Measurements from ENCODE around the gene FOXO6.
"Not testable (repeated sequence)": the region's sequence is repeated elsewhere in the genome, so short reads cannot be mapped to it uniquely, and the experiment has no call there.

FOXO6 gene

DNA sequence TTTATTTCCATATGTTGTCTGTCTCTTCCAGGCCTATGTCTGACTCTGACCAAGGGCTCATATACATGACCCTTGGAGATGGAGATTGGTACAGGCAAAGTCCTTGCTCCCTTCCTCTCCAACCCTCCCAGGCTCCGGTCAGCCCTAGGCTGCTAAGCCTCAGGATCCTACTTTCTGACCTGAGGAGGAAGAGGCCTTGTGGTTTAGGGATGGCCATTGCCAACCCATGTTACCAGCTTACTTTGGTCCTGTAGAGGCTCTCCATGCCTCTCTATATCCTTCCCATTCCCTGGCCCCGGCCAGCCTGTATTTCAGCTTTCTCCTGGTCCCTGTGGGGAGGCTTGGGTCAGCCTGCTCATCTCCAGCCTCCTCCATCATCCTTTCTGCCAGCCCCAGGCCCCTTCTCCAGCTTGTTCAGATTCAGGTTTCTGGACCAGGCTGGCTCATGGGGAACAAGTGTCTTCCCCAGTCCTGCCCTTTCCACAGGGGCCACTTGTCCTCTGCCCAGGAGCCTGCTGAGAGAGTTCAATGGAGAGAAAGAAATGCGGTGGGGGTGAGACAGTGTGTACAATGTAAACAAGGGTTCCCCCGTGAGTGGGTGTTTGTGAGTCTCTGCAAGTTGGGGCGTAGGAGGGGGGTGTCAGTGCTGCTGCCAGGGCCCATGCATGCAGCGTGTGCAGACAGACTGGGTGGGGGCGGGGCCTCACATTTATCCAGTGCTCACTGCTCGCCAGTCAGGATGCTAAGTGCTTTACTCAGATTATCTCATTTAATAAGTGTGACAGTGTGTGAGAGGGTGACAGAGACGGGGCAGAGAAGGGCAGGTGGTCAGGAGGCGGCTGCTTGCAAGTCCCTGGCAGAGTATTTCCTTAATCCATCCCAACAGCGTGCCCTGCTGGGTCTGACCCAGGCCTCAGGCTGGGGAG, 31.3 kb upstream of the FOXO6 start:
- DNase-seq: no peak

DNA sequence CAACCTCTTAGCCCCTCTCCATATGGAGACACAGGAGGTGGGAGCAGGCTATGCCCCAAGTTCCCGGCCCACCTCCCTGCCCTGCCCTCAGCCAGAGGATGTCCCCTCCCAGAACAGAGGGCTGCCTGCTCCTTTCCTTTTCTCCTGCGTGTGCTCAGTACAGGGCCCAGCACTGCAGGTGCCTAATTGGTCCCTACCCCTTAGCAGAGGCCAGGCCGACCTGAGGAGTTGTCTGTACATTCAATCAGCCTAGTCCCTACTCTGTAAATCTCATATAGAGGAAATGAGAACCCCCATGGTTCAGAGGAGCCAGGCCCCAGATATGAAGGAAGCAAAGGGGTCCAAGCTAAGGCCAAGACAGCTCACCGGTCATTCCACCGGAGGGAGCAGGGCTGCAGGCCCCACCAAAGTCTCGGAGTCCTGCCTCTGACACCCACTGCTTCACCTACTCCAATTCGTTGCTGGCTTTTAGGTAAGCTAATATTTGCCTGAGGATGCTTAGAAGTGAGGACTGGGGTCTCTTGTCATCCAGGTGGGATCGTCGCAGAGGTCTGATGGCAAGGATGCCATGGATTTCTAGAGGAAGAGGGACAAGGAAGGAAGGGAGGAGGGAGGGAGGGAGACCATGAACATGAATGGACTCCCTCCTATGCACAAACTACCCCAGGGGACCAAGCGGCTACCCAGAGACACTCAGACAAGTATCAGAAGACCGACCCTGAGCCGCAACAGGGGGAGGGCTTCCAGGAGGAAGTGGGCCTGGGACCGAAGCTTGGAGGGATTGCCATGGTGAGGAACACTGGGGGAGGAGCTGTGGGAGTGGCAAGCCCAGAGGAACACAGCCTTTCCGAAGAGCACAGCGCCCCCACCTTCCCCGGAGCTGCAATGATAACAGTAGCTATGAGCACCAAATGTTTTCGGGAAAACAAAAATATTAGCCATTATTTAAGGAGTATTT, 30.4 kb upstream of the FOXO6 start:
- DNase-seq: peak; percentile 17

DNA sequence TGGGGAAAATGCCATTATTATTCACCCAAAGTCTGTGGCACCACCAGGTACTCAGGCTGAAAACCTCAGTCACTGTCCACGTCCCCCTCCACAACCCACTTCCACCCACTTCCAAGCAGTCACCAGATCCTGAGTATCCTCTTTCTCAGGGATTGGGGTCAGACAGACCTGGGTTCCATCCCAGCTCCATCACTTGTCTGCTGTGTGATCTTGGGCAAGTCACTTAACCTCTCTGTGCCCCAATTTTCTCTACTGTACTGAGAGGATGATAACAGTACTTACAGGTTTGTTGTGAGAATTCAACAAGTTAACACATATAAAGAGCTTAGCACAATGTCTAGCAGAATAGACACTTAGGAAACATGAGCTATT, 29.7 kb upstream of the FOXO6 start:
- DNase-seq: no peak

DNA sequence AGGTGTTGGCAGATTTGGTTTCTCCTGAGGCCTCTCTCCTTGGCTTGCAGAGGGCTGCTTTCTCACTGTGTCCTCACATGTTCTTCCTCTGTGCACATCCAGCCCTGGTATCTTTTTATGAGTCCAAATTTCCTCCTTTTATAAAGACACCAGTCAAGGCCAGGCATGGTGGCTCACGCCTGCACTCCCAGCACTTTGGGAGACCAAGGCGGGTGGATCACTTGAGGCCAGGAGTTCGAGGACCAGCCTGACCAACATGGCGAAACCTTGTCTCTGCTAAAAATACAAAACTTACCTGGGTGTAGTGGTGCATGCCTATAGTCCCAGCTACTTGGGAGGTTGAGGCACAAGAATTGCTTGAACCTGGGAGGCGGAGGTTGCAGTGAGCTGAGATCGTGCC, 29.1 kb upstream of the FOXO6 start:
- DNase-seq: not testable (repeated sequence)

DNA sequence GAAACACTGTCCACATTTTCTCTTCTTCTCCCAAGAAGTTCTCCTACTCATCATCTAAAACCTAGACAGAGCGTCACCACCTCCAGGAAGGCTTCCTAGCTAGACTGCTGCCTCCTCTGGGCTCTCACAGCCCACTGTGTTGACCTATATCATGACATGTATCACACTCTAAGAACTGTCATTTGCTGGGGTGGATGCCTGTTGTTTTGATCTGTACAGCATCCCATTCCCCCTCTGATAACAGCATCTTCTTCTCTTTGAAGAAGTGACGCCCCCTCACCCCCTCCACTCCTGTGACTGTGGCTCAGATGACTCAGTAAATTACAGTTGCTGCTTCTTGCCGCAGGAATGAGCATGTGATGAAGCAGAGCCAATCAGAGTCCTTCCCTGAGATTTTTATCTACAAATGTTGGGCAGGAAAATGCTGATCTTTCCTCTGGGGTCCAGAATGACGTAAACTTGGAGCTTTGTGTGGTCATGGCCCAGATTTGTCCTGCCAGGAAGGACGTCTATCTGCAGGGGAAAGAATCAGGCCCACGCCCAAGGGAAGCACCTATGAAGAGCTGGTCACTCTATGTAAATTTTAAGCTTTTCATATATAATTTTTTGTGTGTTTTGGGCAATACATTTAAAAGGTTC, 28.0 kb upstream of the FOXO6 start:
- no peak for DNase-seq

DNA sequence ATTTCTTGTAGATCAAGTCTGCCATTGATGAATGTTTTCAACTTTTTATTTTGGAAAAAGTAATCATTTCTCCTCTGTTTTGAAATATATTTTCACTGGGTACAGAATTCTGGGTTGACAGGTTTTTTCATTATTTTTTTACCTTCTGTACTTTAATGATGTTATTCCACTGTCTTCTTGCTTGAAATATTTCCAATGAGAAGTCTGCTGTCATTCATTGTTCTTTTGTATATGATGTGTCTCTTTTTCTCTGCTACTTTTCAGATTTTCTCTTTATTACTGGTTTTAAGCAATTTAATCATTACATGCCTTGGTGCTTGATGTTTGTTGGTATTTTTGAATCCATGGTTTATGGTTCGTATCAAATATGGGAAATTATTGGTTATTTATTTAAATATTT, 22.4 kb upstream of the FOXO6 start:
- no peak for DNase-seq

DNA sequence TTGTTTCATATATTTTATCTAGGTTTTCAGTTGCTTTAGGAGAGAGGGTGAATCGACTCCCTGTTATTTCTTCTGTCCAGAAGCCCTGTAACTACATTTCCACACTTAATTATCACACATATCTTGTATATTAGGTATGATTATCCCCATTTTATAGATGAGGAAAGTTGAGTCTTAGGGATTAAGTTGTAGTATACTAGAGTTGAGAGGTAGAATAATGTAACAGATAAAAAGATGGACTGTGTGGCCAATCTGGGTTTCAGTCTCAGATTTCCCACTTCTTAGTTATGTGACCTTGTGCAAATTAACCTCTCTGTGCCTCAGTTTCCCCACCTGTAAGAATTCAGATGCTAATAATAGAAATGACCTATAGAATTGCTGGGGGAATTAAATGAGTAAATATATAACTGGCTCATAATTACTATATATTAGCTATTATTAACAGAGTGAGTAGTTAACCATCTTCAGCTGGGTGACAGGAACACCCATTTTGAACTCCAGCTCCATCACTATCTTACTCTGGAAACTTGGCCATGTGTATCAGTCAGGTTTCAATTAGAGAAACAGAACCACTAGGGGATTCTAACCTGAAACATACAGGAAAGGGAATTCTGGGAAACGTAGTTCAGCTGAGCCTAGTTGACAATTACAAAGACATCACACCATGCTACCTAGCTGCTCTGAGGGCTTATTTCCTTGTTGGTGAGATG, 20.4 kb upstream of the FOXO6 start:
- peak; percentile 30 for DNase-seq

DNA sequence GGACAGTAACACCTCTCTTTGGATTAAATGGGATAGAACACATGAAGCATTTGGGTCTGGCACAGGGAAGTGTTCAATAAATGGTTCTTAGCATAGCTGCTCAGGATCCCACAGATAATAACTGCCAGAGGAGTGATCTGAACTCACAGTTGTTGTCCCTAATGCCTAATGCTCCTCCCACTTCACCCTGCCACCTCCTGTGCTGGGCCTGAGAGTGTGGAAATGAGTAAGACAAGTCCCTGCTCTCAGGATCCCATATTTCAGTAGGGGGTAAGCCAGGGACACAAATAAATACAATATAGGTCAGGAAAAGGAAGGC, 19.9 kb upstream of the FOXO6 start:
- peak; percentile 28 for DNase-seq

DNA sequence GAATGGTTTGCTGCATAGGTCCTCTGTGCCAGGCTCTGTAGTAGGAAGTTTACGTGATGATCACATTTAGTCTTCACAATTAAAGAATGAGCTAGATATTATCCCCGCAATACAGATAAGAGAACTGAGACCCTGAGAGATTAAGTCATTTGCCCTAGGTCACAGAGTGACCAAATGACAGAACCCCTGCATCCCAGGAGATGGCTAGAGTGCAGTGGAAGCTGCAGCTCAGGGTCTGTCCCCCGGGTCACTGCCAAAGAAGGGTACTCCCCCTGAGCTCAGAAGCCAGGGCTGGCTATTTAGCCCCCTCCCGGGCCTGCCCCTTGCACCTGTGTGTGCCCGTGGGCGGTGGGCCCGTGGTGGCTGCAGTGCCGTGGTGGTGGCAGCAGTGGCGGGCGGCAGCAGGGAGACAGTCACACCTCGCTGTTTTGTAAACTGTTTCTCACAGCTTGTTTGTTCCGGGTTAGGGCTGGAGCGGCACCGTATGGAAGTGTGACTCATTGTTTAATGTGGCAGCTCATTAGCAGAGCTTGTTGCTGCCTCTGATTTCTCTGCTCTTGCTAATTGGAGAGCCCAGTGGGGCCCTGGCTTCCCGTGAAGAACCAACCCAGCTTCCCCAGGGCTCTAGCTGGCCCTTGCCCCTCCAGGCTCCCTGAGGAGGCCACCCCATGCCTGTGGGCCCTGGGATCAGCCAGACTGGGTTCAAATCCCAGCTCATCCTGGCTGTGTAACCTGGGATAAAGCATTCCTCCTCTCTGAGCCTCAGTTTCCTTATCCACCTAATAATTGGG, 19.3 kb upstream of the FOXO6 start:
- peak; percentile 86 for DNase-seq

DNA sequence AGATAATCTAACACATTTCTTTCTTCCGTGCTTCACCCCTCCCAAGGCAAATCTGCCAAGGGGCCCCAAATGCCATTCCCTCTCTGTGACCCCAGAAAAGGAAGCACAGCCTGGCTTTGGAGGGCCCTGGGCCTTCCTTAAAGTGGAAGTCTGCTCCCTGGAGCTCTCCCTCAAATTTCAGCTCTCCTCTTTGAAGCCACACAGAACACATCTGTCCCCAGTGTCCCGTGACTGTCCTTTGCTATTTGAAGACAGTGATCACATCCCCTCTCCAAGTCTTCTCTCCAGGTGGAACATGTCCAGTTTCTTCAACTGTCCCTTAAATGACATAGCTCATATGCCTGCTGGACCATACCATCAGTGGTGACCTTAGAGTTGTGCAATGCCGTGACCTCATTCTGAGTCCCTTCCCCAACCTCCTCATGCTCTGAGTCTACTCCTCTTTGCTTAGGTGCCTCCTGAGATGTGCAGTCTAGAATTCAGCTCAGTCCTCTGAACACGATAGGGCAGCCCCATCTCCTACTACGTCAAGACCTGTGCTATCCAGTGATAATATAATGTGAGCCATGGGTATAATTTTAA, 18.4 kb upstream of the FOXO6 start:
- DNase-seq: no peak

DNA sequence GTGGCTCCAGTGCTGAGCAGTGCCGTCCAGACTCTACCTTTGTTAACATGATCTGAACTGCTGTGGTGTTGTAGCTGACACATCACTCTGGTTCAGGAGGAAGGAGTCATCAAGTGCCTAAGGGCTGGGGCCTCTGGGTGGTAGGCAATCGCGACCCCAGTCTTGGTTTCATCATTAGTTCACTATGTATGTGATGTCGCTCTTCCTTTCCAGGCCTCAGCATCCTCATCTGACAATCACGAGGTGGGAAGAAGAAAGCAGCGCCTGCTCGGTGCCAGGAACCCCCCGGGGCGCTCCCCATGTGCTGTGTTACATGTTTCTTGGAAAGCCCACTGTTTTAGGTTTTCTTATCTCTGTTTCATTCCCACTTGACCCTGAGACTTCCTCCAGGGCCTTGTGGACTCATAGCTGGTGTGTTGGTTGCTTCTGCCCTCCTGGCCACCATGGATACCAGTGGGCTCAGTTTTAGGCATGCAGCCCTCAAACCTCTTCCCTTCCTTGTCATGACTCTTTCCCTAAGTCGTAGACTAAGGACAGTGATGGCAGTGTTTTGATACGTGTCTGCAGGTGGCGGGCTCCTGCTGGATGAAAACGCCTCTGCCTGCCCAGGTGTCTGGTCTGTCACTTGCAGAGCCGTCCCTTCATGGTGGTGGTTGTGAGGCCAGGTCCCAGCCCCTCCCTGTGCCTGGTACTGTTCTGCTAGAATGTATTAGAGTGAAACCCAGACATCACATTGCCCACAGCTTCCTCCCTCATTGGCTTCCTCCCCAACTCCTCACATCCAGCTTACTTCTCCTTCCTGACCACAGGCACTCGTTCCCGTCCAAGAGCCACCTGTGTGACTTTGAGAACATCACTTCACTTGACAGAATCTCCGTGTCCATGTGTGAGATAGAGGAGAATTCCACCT, 17.2 kb upstream of the FOXO6 start:
- DNase-seq: no peak

DNA sequence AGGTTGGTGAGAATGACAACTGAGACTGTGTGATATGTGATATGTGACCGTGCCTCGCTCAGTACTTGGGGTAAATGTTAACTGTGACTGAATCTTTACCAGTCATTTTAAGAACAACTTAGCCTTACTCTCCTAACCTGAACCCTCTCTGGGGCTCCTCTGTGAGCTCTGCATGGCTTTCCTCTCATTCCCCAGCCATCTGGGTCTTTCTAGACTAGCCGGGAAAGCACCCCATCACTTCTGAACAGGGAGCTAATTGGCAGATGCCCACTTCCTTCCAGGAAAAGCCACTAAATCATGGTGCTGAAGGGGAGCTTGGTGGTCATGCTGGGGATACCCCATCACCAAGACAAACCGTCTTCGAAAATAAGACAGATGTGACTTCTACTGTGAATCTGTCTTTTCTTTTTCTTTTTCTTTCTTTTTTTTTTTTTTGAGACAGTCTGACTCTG, 16.5 kb upstream of the FOXO6 start:
- no peak for DNase-seq

DNA sequence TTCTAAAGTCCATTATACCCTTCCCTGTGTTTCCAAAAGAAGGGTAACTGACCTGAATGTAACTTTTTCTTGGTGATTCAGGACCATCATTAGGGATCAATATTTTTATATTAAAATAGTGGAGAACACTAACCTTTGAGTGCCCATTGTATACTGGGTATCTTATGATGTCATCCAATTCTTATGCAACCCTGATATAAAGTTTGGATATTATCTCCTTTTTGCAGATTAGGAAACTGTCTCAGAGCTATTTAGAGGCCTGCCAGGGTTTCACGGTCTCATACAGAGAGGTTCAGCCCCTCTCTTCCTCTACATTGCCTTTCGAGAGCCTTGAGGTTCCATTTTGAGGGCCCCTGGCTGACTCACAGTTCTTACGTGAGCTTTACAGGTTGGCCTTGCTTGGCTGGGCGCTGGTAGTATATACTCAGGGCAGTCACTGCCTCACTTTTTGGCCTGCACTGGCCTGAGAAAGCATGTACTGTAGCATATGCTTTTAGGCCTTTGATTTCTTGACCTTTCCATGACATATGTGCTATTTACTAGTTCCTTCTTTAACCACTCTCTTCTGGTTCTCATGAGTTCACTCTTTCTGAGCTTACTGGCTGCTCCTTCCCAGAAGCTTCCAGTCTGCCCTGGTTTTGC, 15.7 kb upstream of the FOXO6 start:
- no peak for DNase-seq

DNA sequence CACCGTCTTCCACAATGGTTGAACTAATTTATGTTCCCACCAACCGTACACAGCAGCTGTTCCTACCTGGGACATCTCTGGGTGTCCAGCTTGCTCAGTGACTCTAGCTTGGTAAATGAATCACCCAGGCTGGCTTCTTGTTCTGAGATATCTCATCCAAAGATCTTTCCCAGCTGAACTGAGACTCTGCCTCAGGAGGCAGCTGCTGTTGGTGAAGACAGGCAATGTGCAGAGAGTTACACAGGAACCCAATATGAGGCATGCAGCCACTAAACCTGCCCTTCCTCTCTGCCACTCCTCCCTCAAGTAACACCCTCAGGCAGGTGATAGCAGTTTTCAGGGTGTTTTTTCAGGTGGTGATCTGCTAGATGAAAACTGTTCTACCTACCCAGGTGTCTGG, 14.0 kb upstream of the FOXO6 start:
- DNase-seq: no peak

DNA sequence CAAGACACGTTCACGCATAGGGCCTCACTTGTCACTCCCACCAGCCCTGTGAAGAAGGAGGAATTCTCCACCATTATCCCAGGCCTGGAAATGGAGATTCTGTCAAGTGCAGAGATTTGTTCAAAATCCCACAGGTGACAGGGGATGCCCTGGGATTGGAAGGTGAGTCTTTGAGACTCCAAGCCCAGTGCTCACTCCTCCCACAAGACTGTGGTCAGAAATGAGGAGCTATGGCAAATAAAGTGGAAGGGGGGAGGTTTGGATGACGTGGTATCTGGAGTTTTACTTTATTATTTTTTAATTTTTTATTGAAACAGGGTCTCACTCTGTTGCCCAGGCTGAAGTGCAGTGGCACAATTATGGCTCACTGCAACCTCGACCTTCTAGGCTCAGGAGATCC, 12.8 kb upstream of the FOXO6 start:
- DNase-seq: no peak

DNA sequence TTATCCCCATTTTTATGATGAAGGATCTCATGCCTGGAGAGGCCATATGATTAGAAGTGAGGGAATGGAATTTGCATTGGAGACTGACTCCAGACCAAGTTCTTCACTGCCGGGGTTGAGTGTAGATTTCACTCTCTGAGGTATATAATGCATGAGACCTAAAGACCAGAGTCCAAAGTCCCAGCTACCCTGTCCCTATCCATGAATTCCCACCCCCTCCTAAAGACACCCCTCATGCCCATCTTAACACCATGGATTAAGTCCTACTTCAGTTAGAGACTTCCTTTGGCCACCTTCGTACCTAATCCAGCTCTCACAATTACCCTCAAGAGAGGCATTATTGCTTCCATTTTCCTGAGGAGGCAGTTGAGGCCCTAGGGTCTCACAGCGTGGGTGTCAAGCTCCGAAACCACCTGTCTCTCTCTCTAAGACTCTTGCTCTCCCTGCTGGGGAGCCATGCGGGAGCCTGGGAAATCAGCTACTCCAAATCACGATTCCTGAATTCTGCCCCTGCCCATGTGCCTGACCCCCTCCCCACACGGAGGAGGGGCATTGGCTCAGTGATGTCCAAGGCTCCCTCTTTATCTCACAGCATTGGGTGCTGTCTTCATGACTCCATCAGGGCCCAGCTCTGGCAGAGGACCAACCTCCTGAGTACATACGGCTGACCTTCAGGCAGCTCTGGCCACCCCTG, 11.7 kb upstream of the FOXO6 start:
- DNase-seq: no peak

DNA sequence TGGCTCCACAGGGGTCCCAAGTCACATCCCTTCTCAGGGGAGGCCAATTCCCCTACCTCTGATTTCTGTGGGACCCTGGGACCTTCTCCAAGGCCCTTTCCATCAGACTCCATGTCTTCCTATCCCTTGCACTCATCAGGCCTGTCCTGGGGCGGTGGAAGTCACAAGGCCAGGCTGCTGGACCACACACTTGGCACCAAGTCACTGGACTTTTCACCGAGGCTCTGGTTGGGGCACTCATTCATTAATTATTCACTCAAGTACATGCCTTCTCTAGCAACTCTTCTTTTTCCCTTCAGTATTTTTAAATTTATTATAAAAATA, 11.2 kb upstream of the FOXO6 start:
- no peak for DNase-seq

DNA sequence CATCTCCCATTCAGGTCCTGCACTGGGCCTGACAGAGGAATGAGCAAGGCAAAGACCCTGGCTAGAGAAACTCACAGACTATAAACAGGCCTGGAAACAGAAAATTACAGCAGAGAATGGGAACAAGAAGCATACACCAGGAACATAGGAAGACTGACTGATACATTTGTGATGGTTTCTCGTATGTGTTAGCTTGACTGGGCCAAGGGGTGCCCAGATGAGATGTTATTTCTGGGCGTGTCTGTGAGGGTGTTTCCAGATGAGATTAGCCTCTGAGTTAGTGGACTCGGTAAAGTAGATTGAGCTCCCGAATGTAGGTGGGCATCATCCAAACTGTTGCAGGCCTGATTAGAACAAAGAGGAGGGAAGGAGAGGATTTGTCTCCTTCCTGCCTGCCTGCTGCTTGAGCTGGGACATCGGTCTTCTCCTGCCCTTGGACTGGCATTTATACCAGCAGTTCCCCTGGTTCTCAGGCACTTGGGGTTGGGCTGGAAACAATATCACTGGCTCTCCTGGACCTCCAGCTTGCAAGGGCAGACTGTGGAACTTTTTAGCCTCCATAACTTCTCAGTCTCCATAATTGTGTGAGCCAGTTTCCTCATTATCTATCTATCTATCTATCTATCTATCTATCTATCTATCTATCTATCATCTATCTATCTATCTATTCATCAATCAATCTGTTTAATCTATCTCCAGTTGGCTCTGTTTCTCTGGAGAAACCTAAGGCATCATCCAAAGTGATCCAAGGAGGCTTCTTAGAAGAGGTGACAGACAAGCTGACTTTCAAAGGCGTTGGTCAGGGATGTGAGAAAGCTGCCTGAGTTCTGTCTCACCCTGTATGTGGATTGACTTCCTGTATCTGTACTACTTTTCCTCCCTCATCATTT, 9.7 kb upstream of the FOXO6 start:
- DNase-seq: no peak

Measured in NCI-H774 (cell line).